G401.6 (cell line): ENCODE data around the gene CCDC85A.

Experiments
- FAIRE-seq: peaks from 2 replicates; lab custom pipeline; 2012; peaks lifted over from hg19 to GRCh38; lab: Jason Lieb, UNC

The CCDC85A gene

GRCh38 chr2:56195563-56195962 lies 11.8 kb downstream of the CCDC85A start:
- FAIRE-seq: no peak

- FAIRE-seq: no peak
Observed at GRCh38 chr2:56197816-56198215, 14.0 kb downstream of the CCDC85A start.

- no peak for FAIRE-seq
Observed at GRCh38 chr2:56198936-56199335, 15.1 kb downstream of the CCDC85A start.

GRCh38 chr2:56199492-56199891 lies 15.7 kb downstream of the CCDC85A start:
- no peak for FAIRE-seq

- no peak for FAIRE-seq
Observed at GRCh38 chr2:56202381-56203121, 18.8 kb downstream of the CCDC85A start.

DNA sequence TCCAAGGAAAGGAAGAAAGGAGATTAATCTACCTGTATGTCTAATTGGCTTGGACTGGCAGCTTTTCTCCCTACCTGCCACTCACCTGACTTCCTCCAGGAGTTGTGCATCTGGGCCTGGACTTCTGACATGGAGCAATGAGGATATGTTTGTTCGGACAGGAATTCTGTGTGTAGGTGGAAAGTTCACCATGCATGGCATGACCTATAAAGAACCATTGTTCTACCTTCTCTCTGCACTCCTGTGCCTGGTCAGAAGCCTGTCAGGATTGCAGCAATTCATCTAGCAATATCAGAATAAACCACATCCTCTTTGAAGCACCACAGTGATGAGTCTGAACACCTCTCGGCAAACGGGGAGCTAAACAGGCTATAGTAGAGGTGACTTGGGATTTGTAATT lies 20.8 kb downstream of the CCDC85A start:
- no peak for FAIRE-seq

DNA sequence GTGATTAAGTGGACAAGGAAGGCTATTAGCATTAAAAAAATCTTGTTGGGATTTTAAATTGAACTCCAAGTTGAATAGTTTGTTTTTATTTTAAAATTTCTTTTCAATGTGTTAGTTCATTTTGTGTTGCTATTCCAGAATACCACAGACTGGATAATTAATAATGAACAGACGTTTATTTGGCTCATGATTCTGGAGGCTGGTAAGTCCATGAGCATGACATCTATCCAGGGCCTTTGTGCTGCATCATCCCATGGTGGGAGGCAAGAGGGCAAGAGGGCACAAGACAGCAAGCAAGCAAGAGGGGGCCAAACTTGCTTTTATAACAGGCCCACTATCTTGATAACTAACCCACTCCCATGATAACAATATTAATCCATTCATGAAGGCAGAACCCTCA lies 22.5 kb downstream of the CCDC85A start:
- FAIRE-seq: no peak

DNA sequence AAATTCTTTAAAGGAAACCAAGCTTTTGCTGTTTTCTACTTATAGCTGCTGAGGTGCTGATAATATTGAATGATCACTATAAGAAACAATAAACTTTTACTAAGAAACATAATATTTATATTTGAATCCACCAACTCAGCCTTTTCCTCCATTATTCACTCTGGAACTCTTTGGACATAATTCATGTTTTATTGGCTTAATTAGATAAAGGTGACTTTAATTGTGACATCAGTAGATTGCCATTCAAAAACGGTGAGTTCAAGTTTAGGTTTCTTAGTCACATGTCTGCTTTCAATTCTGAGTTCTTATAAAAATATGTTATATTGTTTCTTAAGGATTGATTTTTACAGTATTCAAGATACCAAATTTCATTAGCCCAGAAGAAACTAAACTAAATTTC lies 24.0 kb downstream of the CCDC85A start:
- FAIRE-seq: no peak

- no peak for FAIRE-seq
Observed at GRCh38 chr2:56208380-56208779, 24.6 kb downstream of the CCDC85A start.

- no peak for FAIRE-seq
Observed at GRCh38 chr2:56209701-56210100, 25.9 kb downstream of the CCDC85A start.

DNA sequence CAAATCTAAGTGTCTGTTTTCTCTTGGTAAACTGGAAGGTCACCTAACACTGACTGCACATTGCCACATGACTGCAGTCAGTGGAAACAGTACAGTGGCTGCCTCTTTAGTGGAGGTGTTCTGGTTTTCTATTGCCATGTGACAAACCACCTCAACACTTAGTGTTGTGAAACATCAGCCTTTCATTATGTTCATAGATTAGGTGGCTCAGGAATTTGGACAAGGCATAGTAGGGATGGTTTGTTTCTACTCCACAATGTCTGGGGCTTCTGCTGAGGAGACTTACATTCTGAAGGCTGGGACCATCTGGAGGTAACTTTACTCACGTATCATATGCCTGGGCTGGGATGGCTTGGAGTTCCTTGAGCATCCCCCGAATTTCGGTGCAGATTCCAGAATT lies 26.5 kb downstream of the CCDC85A start:
- no peak for FAIRE-seq

DNA sequence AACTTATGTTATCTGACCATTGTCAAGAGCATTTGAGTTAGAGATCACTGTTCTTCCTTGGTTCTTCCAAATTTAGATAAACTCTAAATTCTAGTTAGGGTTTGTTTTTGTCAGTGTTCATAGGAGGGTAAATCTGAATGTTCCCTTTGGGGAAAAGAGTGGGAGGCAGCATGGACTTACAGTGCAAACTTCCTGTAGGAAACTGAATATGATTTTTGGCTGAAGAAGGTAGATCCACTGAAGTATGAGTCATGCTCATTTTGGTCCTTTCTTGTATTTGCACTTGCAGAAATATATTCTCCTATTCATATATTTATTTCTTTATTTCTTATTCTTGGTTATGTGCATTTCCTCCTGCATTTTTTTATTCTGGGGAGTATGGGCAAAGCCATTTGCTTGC lies 27.3 kb downstream of the CCDC85A start:
- no peak for FAIRE-seq

DNA sequence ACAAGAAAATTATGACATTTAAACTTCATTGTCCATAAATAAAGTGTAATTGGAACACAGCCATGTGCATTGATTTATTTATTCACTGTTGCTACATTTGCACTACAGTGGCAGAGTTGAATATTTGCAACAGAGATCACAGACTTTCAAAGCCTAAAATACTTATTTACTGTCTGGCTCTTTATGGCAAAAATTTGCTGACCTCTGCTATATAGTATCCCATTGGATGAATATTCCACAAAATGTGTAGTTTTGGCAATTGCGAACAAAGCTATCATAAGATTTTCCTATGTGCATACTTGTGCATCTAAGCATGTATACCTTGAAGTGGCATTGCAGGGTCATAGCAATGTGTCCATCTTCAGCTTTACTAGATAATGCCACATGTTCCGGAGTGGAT lies 32.1 kb downstream of the CCDC85A start:
- FAIRE-seq: no peak

DNA sequence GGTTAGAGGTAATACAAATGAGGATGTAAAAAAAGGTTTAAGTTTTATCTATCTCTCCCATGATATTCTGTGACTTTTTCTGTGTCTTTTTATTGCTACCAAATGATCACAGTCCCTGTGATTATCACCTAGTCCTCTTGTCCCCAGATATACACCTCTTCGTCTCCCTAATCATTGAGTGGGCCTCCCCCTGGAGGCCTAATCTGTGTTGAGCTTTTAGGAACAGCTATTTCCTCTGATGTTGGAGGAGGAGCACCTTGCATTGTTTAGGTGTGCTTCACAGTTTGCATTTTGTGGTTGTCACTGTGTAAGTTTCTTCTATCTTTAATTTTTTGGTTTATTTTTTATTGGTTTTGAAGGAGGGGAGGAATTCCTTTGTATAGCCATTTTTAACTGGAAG lies 33.3 kb downstream of the CCDC85A start:
- FAIRE-seq: no peak

GRCh38 chr2:56222481-56222880 lies 38.7 kb downstream of the CCDC85A start:
- no peak for FAIRE-seq

DNA sequence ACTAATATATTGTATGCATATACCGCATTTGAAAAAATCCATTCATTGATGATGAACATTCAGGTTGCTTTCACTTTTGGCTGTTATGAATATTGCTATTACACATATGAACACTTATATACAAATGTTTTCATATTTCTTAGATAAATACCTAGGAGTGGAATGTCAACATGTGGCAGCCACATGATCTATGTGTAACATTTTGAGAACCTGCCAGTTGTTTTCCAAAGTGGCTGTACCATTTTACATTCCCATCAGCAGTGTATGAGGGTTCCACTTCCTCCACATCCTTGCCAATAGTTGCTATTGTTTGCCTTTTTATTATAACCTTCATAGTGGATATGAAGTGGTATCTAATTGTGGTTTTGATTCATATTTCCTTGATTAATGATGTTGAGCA lies 40.5 kb downstream of the CCDC85A start:
- no peak for FAIRE-seq

DNA sequence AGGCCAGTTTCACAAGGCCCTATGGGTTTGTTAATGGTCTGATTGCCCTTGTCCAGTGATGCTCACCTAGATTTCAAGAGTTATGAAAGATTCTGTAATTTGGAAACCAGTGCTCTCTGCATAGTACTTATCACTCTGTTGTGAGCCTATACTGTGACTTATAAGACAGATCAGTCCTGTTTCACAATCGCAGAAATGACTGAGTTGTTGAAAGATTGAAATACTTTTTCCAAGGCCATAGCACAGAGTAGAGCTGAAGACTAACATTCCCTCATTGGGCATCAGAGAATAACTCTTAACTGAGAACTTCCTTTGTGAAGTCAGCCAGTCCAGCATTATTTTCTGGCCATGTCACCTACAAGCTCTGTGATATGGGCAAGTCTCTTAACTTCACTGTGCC lies 44.0 kb downstream of the CCDC85A start:
- FAIRE-seq: no peak

DNA sequence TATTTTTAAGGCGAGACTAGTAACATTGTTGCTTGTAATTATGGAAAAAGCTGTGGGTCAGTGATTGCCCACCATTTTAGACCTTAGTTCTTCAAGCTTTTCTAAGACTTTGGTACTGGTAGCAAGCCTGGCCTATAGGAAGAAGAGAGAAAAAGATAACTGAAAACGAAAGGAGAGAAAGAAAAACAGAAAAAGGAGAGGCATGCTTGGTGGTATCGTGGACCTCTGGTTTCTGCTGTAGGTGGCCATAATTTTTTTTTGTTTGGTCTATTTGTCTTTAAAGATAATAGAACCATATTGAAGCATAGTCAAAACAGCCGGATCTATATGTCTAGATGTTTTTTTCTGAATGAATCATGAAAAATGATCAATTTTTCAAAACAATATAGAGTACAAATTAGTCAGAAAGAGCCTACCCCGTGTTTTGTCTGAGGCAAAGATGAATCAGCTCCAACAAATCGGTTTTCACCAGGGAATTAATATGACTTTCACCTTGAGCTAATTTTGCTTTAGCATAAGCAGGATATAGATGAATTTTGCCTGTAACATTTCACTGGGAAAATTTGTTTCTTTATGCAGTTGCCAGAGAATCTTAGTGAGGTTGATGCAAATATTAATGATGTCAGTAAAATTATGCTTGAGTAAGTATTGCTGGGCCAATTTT lies 45.7 kb downstream of the CCDC85A start:
- FAIRE-seq: no peak

DNA sequence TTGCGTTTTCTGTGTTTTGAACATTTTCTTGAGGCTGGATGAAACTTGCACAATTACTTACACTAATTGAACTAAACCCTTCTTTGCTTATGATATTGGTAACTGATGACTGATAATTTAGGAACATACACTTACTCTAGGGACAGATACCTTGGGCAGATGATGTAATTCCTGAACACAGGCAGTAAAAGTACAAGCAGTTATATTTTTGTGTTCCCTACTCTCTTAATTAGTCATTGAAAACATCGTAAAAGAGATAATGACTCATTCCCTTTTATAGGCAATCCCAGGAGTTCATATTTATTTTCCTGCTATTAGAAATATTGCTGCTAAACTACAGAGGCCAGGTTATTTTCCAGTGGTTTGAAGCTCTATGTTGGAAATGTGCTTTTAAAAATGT lies 46.4 kb downstream of the CCDC85A start:
- FAIRE-seq: no peak

- no peak for FAIRE-seq
Observed at GRCh38 chr2:56231361-56231760, 47.6 kb downstream of the CCDC85A start.

DNA sequence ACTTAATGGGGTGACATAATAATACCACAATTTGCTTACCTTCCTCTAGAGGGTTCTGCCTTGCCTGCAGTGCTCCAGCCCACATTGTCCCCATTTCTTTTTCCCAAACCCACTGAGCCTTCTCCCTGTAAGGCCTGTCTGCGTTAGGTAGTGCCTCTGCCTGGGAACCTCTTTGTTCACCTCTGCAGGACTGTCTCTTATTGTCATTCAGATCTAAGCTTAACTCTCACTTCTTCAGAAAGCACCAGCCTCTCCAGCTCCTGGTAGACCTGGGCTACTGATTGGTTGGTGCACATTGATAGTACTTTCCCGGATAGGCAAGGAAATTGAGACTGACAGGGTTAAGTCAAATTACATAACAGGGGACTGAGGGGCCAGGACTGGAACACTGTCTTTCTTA lies 49.1 kb downstream of the CCDC85A start:
- no peak for FAIRE-seq

DNA sequence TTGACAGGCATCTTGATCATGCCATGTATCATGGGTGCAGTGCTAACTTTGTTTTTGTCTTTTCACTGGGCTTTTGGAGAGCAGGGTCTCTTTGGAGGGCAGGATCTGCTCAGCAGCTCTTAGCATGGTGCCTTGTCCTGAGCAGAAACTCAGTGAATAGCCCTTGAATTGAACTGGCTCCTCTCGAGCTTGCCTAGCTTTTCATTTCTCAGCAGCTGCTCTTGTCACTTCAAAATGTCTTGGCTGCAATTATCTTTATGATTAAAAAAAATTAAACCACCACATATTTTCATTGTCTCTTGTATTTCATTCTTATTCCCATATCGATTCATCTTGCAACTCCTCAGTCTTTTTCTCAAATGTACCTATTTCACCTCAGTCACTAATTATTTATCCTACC lies 50.5 kb downstream of the CCDC85A start:
- FAIRE-seq: no peak

GRCh38 chr2:56239030-56239429 lies 55.2 kb downstream of the CCDC85A start:
- FAIRE-seq: no peak

- FAIRE-seq: no peak
Observed at GRCh38 chr2:56239437-56239836, 55.6 kb downstream of the CCDC85A start.
